ENCODE results near the gene UNC45B.

DNA sequence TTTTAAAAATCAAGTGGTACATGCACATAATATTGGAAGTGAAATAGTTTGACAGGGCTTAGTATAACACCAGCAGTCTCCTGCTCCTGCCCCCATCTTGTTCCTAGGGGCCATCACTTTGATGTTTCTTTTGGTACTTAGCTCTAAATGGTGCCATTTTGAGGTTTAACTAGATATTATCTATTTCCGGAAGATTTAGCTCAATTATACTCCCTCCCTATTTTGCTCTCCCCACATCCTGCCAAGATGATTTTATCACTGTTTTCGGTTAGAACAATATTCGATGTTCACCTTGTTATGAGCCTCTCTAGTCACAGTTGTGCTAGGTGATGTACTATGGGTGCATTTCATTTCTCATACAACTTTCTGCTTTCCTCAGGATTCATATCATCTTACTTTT lies 66.6 kb downstream of the UNC45B start:
- no peak for TF ChIP-seq EZH2 (IDR thresholded peaks at IDR 0.05; ENCODE audit: insufficient read depth, poor library complexity, severe bottlenecking)
- no peak for TF ChIP-seq EZH2phosphoT487 (IDR thresholded peaks at IDR 0.05; ENCODE audit: insufficient read depth, low read depth)

All from GM23248 (cell line).